OCI-LY7 (cell line): ENCODE results near the gene GPRC5B.

ENCODE experiments used
- CTCF ChIP-seq: fragments of 200-600 bp; sonication (generic); conservative IDR thresholded peaks from 2 replicates; pipeline ENCODE4 v1.5.1; 2014; ENCODE audit warnings: mild to moderate bottlenecking, antibody characterized with exemption, low read length, moderate library complexity, mixed read lengths
- EZH2phosphoT487 ChIP-seq: fragments of 200-600 bp; sonication (generic); IDR thresholded peaks from 2 replicates; pipeline ENCODE4 v1.6.1; 2018; ENCODE audit warnings: low read depth, borderline replicate concordance, mild to moderate bottlenecking, mixed run types, antibody characterized with exemption, low read length, moderate library complexity, mixed read lengths

- no peak for TF ChIP-seq CTCF
- no peak for TF ChIP-seq EZH2phosphoT487
These were observed 20.1 kb downstream of the GPRC5B start for GRCh38 chr16:19864566-19864965.
